ENCODE results near the gene MAPKAP1. TPM values are rescaled to one million over a fixed set of nuclear protein-coding genes. Genes with fewer than 3 reads are reported as not detected.
A peak's percentile ranks its signal among the peaks of the same experiment; 100 is the strongest.

MAPKAP1 gene
- total RNA-seq, 1 donor from 2014 or later, result 76.9 TPM

- TF ChIP-seq CTCF (IDR thresholded peaks at IDR 0.05), result no peak
- H3K4me3 Mint-ChIP-seq (ENCODE audit: unreplicated experiment), result no peak overlapping the region
- no peaks in the 10 kb centered on the region for H3K27me3 Mint-ChIP-seq (ENCODE audit: unreplicated experiment)
- DNase-seq (ENCODE audit: extremely low spot score, unreplicated experiment), result no peak
- peaks cover 28% of the 10 kb centered on the region for H3K4me1 Mint-ChIP-seq (ENCODE audit: unreplicated experiment)
- no peaks in the 10 kb centered on the region for H3K9me3 Mint-ChIP-seq (ENCODE audit: unreplicated experiment)
- H3K36me3 Mint-ChIP-seq (ENCODE audit: unreplicated experiment), result peaks cover 5% of the 10 kb centered on the region
- H3K27ac Mint-ChIP-seq (ENCODE audit: unreplicated experiment), result no peak overlapping the region
Observed at GRCh38 chr9:125529589-125530515, 177.2 kb downstream of the MAPKAP1 start.

GRCh38 chr9:125529107-125529506, 177.9 kb downstream of the MAPKAP1 start:
- Mint-ChIP-seq H3K4me3 (ENCODE audit: unreplicated experiment) (no peak overlapping the region), H3K9me3 (ENCODE audit: unreplicated experiment) (no peaks in the 10 kb centered on the region), H3K4me1 (ENCODE audit: unreplicated experiment) (peaks cover 30% of the 10 kb centered on the region), H3K36me3 (ENCODE audit: unreplicated experiment) (peaks cover 5% of the 10 kb centered on the region), H3K27ac (ENCODE audit: unreplicated experiment) (no peak overlapping the region), H3K27me3 (ENCODE audit: unreplicated experiment) (no peaks in the 10 kb centered on the region)
- TF ChIP-seq CTCF (IDR thresholded peaks at IDR 0.05), result no peak
- DNase-seq (ENCODE audit: extremely low spot score, unreplicated experiment), result no peak

- H3K27me3 Mint-ChIP-seq (ENCODE audit: unreplicated experiment), result no peaks in the 10 kb centered on the region
- peaks cover 36% of the 10 kb centered on the region for H3K4me1 Mint-ChIP-seq (ENCODE audit: unreplicated experiment)
- no peak for DNase-seq (ENCODE audit: extremely low spot score, unreplicated experiment)
- H3K9me3 Mint-ChIP-seq (ENCODE audit: unreplicated experiment), result no peaks in the 10 kb centered on the region
- no peak overlapping the region for H3K4me3 Mint-ChIP-seq (ENCODE audit: unreplicated experiment)
- peak overlapping the region; percentile 36 for H3K27ac Mint-ChIP-seq (ENCODE audit: unreplicated experiment)
- peaks cover 5% of the 10 kb centered on the region for H3K36me3 Mint-ChIP-seq (ENCODE audit: unreplicated experiment)
- TF ChIP-seq CTCF (IDR thresholded peaks at IDR 0.05), result no peak
Observed at GRCh38 chr9:125527471-125528002, 179.5 kb downstream of the MAPKAP1 start.

GRCh38 chr9:125525921-125526631, 180.9 kb downstream of the MAPKAP1 start:
- TF ChIP-seq CTCF (IDR thresholded peaks at IDR 0.05), result no peak
- H3K9me3 Mint-ChIP-seq (ENCODE audit: unreplicated experiment), result no peaks in the 10 kb centered on the region
- no peak overlapping the region for H3K4me3 Mint-ChIP-seq (ENCODE audit: unreplicated experiment)
- H3K4me1 Mint-ChIP-seq (ENCODE audit: unreplicated experiment), result peaks cover 47% of the 10 kb centered on the region
- no peaks in the 10 kb centered on the region for H3K27me3 Mint-ChIP-seq (ENCODE audit: unreplicated experiment)
- H3K27ac Mint-ChIP-seq (ENCODE audit: unreplicated experiment), result peak overlapping the region; percentile 62
- H3K36me3 Mint-ChIP-seq (ENCODE audit: unreplicated experiment), result peaks cover 2% of the 10 kb centered on the region
- DNase-seq (ENCODE audit: extremely low spot score, unreplicated experiment), result no peak
